Measurements from ENCODE around the gene FER1L5. TPM values are rescaled to one million over a fixed set of nuclear protein-coding genes. Genes with fewer than 3 reads are reported as not detected.

Gene FER1L5
- total RNA-seq, 2 experiments from 2014 or later = not detected

- H3K27ac ChIP-seq (ENCODE audit: low read depth, low read length, poor library complexity, severe bottlenecking) = no peak overlapping the region
- H3K79me2 ChIP-seq (ENCODE audit: insufficient read depth, low read depth, low read length) = no peaks in the 10 kb centered on the region
- no TSS peak for BruUV-seq (replicated peaks)
- no peaks in the 10 kb centered on the region for H3K4me1 ChIP-seq (ENCODE audit: insufficient read depth, low read length, poor library complexity, severe bottlenecking)
- H3K4me2 ChIP-seq (ENCODE audit: low read length) = no peak overlapping the region
- no peaks in the 10 kb centered on the region for H3K9me2 ChIP-seq (ENCODE audit: insufficient read depth, low read length)
- no peaks in the 10 kb centered on the region for H4K20me1 ChIP-seq (ENCODE audit: insufficient read depth, low read length)
- DNase-seq (ENCODE audit: low spot score) = no peak
- H3K36me3 ChIP-seq (ENCODE audit: insufficient read depth, low read length) = peaks cover 66% of the 10 kb centered on the region
- no peak overlapping the region for H3K4me3 ChIP-seq (ENCODE audit: low read depth, low read length, poor library complexity, severe bottlenecking)
- H3K9me3 ChIP-seq (ENCODE audit: low read length) = no peaks in the 10 kb centered on the region
- H2AFZ ChIP-seq (ENCODE audit: low read length) = no peak overlapping the region
- TF ChIP-seq EZH2phosphoT487 (IDR thresholded peaks at IDR 0.05; ENCODE audit: borderline replicate concordance, low read depth, low read length) (no peak), CTCF (conservative IDR thresholded peaks at IDR 0.05; ENCODE audit: low read length) (no peak)
- ChIA-PET CTCF (ENCODE audit: unreplicated experiment) (no interaction called here), POLR2A (no interaction called here)
- intact Hi-C loops (cut with micrococcal nuclease; ENCODE audit: unreplicated experiment) = no loop called here
Measured at GRCh38 chr2:96727431-96727830, 84.9 kb downstream of the FER1L5 start.

GRCh38 chr2:96729748-96730147, 87.2 kb downstream of the FER1L5 start:
- no peak overlapping the region for H3K4me3 ChIP-seq (ENCODE audit: low read depth, low read length, poor library complexity, severe bottlenecking)
- DNase-seq (ENCODE audit: low spot score) = no peak
- TF ChIP-seq CTCF (conservative IDR thresholded peaks at IDR 0.05; ENCODE audit: low read length) (no peak), EZH2phosphoT487 (IDR thresholded peaks at IDR 0.05; ENCODE audit: borderline replicate concordance, low read depth, low read length) (no peak)
- H2AFZ ChIP-seq (ENCODE audit: low read length) = no peak overlapping the region
- no peaks in the 10 kb centered on the region for H3K79me2 ChIP-seq (ENCODE audit: insufficient read depth, low read depth, low read length)
- CTCF ChIA-PET (ENCODE audit: unreplicated experiment) = no interaction called here
- no peaks in the 10 kb centered on the region for H4K20me1 ChIP-seq (ENCODE audit: insufficient read depth, low read length)
- POLR2A ChIA-PET = no interaction called here
- intact Hi-C loops (cut with micrococcal nuclease; ENCODE audit: unreplicated experiment) = no loop called here
- no peaks in the 10 kb centered on the region for H3K9me2 ChIP-seq (ENCODE audit: insufficient read depth, low read length)
- no peaks in the 10 kb centered on the region for H3K9me3 ChIP-seq (ENCODE audit: low read length)
- no peak overlapping the region for H3K4me2 ChIP-seq (ENCODE audit: low read length)
- no peak overlapping the region for H3K27ac ChIP-seq (ENCODE audit: low read depth, low read length, poor library complexity, severe bottlenecking)
- no peaks in the 10 kb centered on the region for H3K4me1 ChIP-seq (ENCODE audit: insufficient read depth, low read length, poor library complexity, severe bottlenecking)
- BruUV-seq (replicated peaks) = no TSS peak
- peaks cover 85% of the 10 kb centered on the region for H3K36me3 ChIP-seq (ENCODE audit: insufficient read depth, low read length)

GRCh38 chr2:96730212-96730611, 87.6 kb downstream of the FER1L5 start:
- Histone ChIP-seq H4K20me1 (ENCODE audit: insufficient read depth, low read length) (no peaks in the 10 kb centered on the region), H3K4me3 (ENCODE audit: low read depth, low read length, poor library complexity, severe bottlenecking) (no peak overlapping the region), H2AFZ (ENCODE audit: low read length) (no peak overlapping the region), H3K27ac (ENCODE audit: low read depth, low read length, poor library complexity, severe bottlenecking) (no peak overlapping the region), H3K4me1 (ENCODE audit: insufficient read depth, low read length, poor library complexity, severe bottlenecking) (no peaks in the 10 kb centered on the region), H3K9me3 (ENCODE audit: low read length) (no peaks in the 10 kb centered on the region), H3K36me3 (ENCODE audit: insufficient read depth, low read length) (peaks cover 86% of the 10 kb centered on the region), H3K9me2 (ENCODE audit: insufficient read depth, low read length) (no peaks in the 10 kb centered on the region), H3K4me2 (ENCODE audit: low read length) (no peak overlapping the region), H3K79me2 (ENCODE audit: insufficient read depth, low read depth, low read length) (no peaks in the 10 kb centered on the region)
- TSS peak; percentile 45 for BruUV-seq (replicated peaks)
- ChIA-PET POLR2A (no interaction called here), CTCF (ENCODE audit: unreplicated experiment) (no interaction called here)
- intact Hi-C loops (cut with micrococcal nuclease; ENCODE audit: unreplicated experiment) = no loop called here
- no peak for TF ChIP-seq CTCF (conservative IDR thresholded peaks at IDR 0.05; ENCODE audit: low read length)
- no peak for TF ChIP-seq EZH2phosphoT487 (IDR thresholded peaks at IDR 0.05; ENCODE audit: borderline replicate concordance, low read depth, low read length)
- DNase-seq (ENCODE audit: low spot score) = no peak
